Measurements from ENCODE around the gene ROPN1B.

DNA sequence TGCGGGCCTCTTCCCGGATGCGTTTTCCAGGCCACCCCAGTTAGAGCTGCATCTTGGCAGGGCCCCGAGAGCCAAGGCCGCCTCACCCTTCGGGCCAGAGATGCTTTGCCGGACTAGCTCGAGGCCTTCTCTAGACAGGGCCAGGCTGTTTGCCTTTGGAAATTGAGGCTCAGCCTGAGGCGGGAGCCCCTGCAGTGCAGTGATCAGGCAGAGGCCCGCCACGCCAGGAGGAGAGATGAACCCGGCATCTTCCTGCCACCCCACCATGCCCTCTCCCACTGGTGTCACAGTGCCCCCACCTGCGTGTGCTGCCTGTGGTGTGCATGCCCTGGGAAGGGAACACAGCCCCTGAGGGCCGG, 8.9 kb upstream of the ROPN1B start:
- TF ChIP-seq, protein P1, sequence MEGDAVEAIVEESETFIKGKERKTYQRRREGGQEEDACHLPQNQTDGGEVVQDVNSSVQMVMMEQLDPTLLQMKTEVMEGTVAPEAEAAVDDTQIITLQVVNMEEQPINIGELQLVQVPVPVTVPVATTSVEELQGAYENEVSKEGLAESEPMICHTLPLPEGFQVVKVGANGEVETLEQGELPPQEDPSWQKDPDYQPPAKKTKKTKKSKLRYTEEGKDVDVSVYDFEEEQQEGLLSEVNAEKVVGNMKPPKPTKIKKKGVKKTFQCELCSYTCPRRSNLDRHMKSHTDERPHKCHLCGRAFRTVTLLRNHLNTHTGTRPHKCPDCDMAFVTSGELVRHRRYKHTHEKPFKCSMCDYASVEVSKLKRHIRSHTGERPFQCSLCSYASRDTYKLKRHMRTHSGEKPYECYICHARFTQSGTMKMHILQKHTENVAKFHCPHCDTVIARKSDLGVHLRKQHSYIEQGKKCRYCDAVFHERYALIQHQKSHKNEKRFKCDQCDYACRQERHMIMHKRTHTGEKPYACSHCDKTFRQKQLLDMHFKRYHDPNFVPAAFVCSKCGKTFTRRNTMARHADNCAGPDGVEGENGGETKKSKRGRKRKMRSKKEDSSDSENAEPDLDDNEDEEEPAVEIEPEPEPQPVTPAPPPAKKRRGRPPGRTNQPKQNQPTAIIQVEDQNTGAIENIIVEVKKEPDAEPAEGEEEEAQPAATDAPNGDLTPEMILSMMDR (IDR thresholded peaks at IDR 0.05) = no peak
- no peak for TF ChIP-seq POLR2A (IDR thresholded peaks at IDR 0.05)
